ENCODE measurements around the gene KRT20. TPM values are rescaled to one million over a fixed set of nuclear protein-coding genes. Genes with fewer than 3 reads are reported as not detected.
A peak's percentile ranks its signal among the peaks of the same experiment; 100 is the strongest.

KRT20 gene
- total and polyA plus RNA-seq, 2 of the 13 experiments (the other 11 are each of a cell fraction or from before 2014, with no cell fraction given), result 0.13 to 0.20 TPM

GRCh38 chr17:40901981-40902474, 17.0 kb upstream of the KRT20 start (continued):
- 0 out of 2 replicates have a peak, but pooled peaks have one; percentile 41 for TF ChIP-seq CBX5 (CRISPR knock-in tag; IDR thresholded peaks at IDR 0.05; ENCODE audit: borderline replicate concordance)
- peak; percentile 55; the same call in 1 of the 2 replicates for TF ChIP-seq ATF1 (CRISPR knock-in tag; IDR thresholded peaks at IDR 0.05)
- TF ChIP-seq KDM3A (CRISPR knock-in tag; IDR thresholded peaks at IDR 0.05; ENCODE audit: low read depth), result peak; percentile 82; the same call in 1 of the 2 replicates
- TF ChIP-seq ELF3 (CRISPR knock-in tag; IDR thresholded peaks at IDR 0.05), result peak; percentile 95
- TF ChIP-seq ZBTB33 (CRISPR knock-in tag; IDR thresholded peaks at IDR 0.05), result 0 out of 2 replicates have a peak, but pooled peaks have one; percentile 4
- peak; percentile 97 for TF ChIP-seq ZGPAT (CRISPR knock-in tag; IDR thresholded peaks at IDR 0.05)
- no peak for TF ChIP-seq ZNF770 (CRISPR knock-in tag; IDR thresholded peaks at IDR 0.05)
- peak; percentile 90 for TF ChIP-seq RARA (CRISPR knock-in tag; IDR thresholded peaks at IDR 0.05)
- no peak for TF ChIP-seq ZBTB14 (CRISPR knock-in tag; IDR thresholded peaks at IDR 0.05)
- peak; percentile 88 for TF ChIP-seq PATZ1 (CRISPR knock-in tag; IDR thresholded peaks at IDR 0.05)
- TF ChIP-seq SAP130 (CRISPR knock-in tag; IDR thresholded peaks at IDR 0.05; ENCODE audit: low read depth), result peak; percentile 87
- peak; percentile 79; the same call in 1 of the 2 replicates for TF ChIP-seq SSRP1 (CRISPR knock-in tag; IDR thresholded peaks at IDR 0.05)
- TF ChIP-seq ZFX (CRISPR knock-in tag; IDR thresholded peaks at IDR 0.05; ENCODE audit: low read depth), result no peak
- peak; percentile 61; the same call in 1 of the 2 replicates for TF ChIP-seq FOSL1 (CRISPR knock-in tag; IDR thresholded peaks at IDR 0.05; ENCODE audit: borderline replicate concordance)
- TF ChIP-seq ASH2L (IDR thresholded peaks at IDR 0.05; ENCODE audit: insufficient read length, low read depth, low read length), result peak; percentile 42
- TF ChIP-seq CREB1 (IDR thresholded peaks at IDR 0.05), result peak; percentile 38; the same call in 1 of the 2 replicates
- TF ChIP-seq CREB1 (CRISPR knock-in tag; IDR thresholded peaks at IDR 0.05), result peak; percentile 80
- TF ChIP-seq TCF12 (IDR thresholded peaks at IDR 0.05), result no peak
- TF ChIP-seq TCF12 (CRISPR knock-in tag; IDR thresholded peaks at IDR 0.05), result 0 out of 2 replicates have a peak, but pooled peaks have one; percentile 46
- no peak for TF ChIP-seq CSRNP1 (CRISPR knock-in tag; IDR thresholded peaks at IDR 0.05)

All from HepG2 (cell line).